Esophagus squamous epithelium (tissue), 5 donors: ENCODE data around the gene MEIOSIN. TPM values are rescaled to one million over a fixed set of nuclear protein-coding genes. Genes with fewer than 3 reads are reported as not detected.
A peak's percentile ranks its signal among the peaks of the same experiment; 100 is the strongest.

Source experiments
- DNase-seq: peaks from one replicate; lab custom pipeline; 2025; lab: John Stamatoyannopoulos, UW
- H3K27ac ChIP-seq, 4 donors: fragments of 200-600 bp; sonication (generic); one replicate each; pipeline ENCODE4 v1.5.1; 2016 to 2019; ENCODE audit warnings: mild to moderate bottlenecking in 1 of 4
- H3K27me3 ChIP-seq, 4 donors: fragments of 200-600 bp; sonication (generic); 1 replicate in 3 of 4; 2 replicates in 1 of 4; pipeline versions ENCODE4 v1.5.1 to v1.6.0; 2017 to 2021; ENCODE audit warnings: antibody characterized with exemption in 1 of 4
- H3K36me3 ChIP-seq, 3 donors: fragments of 200-600 bp; sonication (generic); one replicate each; pipeline ENCODE4 v1.5.1; 2016 to 2019
- H3K4me1 ChIP-seq, 3 donors: fragments of 200-600 bp; sonication (generic); one replicate each; pipeline ENCODE4 v1.5.1; 2017 to 2019
- H3K4me3 ChIP-seq, 4 donors: fragments of 200-600 bp; sonication (generic); 1 replicate in 3 of 4; 2 replicates in 1 of 4; pipeline ENCODE4 v1.5.1; 2016 to 2019; ENCODE audit warnings: mild to moderate bottlenecking in 2 of 4, moderate library complexity in 1 of 4
- H3K9me3 ChIP-seq, 3 donors: fragments of 200-600 bp; sonication (generic); one replicate each; pipeline ENCODE4 v1.5.1; 2016 to 2019
- CTCF ChIP-seq, 6 experiments: fragments of 450-650 bp in 4 of 6; fragments of 200-600 bp in 2 of 6; sonication (generic) in 2 of 6; IDR thresholded peaks; one replicate each; pipeline ENCODE4 v1.5.1; 2016 to 2019; ENCODE audit warnings: antibody characterized with exemption in 6 of 6, mild to moderate bottlenecking in 4 of 6, moderate library complexity in 4 of 6
- POLR2A ChIP-seq, 4 donors: fragments of 450-650 bp; IDR thresholded peaks; one replicate each; pipeline ENCODE4 v1.6.1; 2017; ENCODE audit warnings: antibody characterized with exemption in 4 of 4, mild to moderate bottlenecking in 4 of 4, moderate library complexity in 3 of 4
- WGBS, 2 donors: methylation state at CpG; one replicate each; pipeline ENCODE4 v1.1.5; 2018; 5-methylcytosine and 5-hydroxymethylcytosine counted together
- intact Hi-C: fragments of 100-400 bp; cut with DNase I; formaldehyde crosslinking; loops from one replicate; pipeline ENCODE4 v1.15.0; 2022
- total RNA-seq, 4 donors: library from RNA; depleted of rRNA; stranded (reverse); fragments of >200 nt; gene quantifications; one replicate each; pipeline ENCODE4 v1.1.0, GENCODE V29; 2016
- donor health status: DM: yes; HTN: yes; CAD: no.

The MEIOSIN gene
- total RNA-seq, 4 donors from 2014 or later = not detected

DNA sequence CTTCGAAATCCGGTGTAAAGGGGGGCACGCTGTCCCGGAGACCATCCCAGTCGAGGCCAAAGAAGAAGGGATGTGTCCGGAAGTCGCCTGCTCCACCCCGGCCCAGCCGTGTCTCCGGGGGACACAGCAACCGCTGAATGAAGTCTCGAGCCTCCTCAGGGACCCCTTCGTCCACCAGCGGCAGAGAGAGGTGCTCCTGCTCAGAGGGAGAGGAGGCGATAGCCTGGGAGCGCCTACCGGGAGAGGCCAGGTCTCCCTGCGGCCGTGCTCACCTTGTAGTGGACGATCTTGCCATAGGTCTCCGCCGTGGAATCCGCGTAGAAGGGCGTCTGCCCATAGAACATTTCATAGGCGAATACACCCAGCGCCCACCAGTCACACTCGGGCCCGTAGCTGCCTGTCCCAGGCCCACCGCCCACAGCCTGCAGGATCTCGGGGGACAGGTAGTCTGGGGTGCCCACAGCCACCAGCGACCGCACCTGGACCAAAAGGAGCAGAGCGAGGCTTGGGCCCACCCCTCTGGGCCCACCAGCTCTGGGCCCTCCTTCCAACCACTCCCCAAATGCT is 44.2 kb downstream of the MEIOSIN start:
- H3K4me3 ChIP-seq = no peak overlapping the region
- intact Hi-C loops = no loop called here

GRCh38 chr19:45778010-45778661 is 44.9 kb downstream of the MEIOSIN start:
- Histone ChIP-seq H3K27me3 (no peaks in the 10 kb centered on the region), H3K27ac (no peak overlapping the region), H3K4me3 (no peak overlapping the region), H3K9me3 (no peaks in the 10 kb centered on the region), H3K4me1 (peaks cover 43 to 52% (median 46%) of the 10 kb centered on the region in 3 donors), H3K36me3 (peaks cover 14 to 40% (median 15%) of the 10 kb centered on the region in 3 donors)
- TF ChIP-seq POLR2A (IDR thresholded peaks at IDR 0.05) = no peak
- TF ChIP-seq CTCF (IDR thresholded peaks at IDR 0.05) = no peak
- DNase-seq = no peak
- intact Hi-C loops = no loop called here
- WGBS, 2 donors = 86 to 92% methylated on average over 9 to 25 of the region's 28 CpGs

More for the DNA sequence above, 44.2 kb downstream of the MEIOSIN start:
- peaks cover 14 to 46% (median 15%) of the 10 kb centered on the region in 3 donors for H3K36me3 ChIP-seq
- 96 to 100% methylated on average over 1 to 4 of the region's 34 CpGs for WGBS, 2 donors
- TF ChIP-seq POLR2A (IDR thresholded peaks at IDR 0.05) = no peak
- TF ChIP-seq CTCF (IDR thresholded peaks at IDR 0.05) = no peak
- H3K27ac ChIP-seq = no peak overlapping the region
- no peaks in the 10 kb centered on the region for H3K27me3 ChIP-seq
- no peak for DNase-seq
- no peaks in the 10 kb centered on the region for H3K9me3 ChIP-seq
- peaks cover 37 to 45% (median 40%) of the 10 kb centered on the region in 3 donors for H3K4me1 ChIP-seq

DNA sequence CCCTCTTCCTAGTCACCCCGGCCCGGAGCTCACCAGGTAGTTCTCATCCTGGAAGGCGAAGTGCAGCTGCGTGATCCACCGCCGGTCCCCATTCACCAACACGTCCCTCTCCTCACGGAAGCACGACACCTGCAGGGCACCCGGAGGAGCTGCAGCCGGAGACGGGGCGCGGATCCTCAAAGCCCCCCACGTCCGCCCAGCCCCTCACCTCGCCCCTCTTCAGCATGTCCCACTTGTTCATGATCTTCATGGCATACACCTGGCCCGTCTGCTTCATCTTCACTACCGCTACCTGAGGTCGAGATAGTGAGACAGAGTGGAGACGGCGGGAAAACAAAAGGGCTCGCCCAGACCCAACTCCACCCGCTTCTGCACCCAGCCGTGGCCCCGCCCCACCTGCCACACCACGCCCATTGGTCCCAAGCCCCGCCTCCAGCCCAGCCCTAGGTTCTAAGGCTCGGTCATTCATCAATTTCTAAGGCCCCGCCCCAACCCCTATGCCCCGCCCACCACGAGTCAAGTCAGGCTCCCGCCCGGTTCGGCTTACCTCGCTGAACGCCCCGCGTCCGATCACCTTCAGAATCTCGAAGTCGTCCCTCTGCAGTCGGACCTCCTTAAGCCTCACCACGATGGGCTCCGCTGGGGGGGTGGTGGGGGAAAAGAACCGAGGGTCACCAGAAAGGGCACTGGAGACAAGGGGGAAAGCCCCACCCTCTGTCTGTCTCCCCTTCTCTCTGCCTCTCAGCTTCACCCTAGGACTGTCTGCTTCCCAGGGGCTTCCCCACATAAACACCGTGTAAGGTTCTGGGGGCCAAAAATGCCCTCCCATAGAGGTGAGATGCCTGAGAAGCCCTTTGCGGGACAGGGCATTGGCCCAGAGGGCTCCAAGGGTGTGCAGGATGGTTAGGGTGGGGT is 46.2 kb downstream of the MEIOSIN start:
- no peak for TF ChIP-seq POLR2A (IDR thresholded peaks at IDR 0.05)
- peak; percentile 71 to 87 (median 82) for TF ChIP-seq CTCF (IDR thresholded peaks at IDR 0.05)
- WGBS, 2 donors = 2 to 15% methylated on average over 9 to 37 of the region's 48 CpGs
- intact Hi-C loops = no loop called here
- no peaks in the 10 kb centered on the region for H3K9me3 ChIP-seq
- H3K27me3 ChIP-seq = no peaks in the 10 kb centered on the region
- H3K27ac ChIP-seq = peak overlapping the region; percentile 79 to 92 (median 89)
- peaks cover 51 to 65% (median 57%) of the 10 kb centered on the region in 3 donors for H3K4me1 ChIP-seq
- H3K36me3 ChIP-seq = peaks cover 14 to 31% (median 15%) of the 10 kb centered on the region in 3 donors
- peak overlapping the region; percentile 20 to 64 (median 56) for H3K4me3 ChIP-seq
- peak; percentile 55 for DNase-seq

- DNase-seq = no peak
- H3K27ac ChIP-seq = peak overlapping the region; percentile 79 to 92 (median 89)
- TF ChIP-seq CTCF (IDR thresholded peaks at IDR 0.05) (no peak), POLR2A (IDR thresholded peaks at IDR 0.05) (no peak)
- H3K4me3 ChIP-seq = peak overlapping the region; percentile 15 to 64 (median 56)
- H3K9me3 ChIP-seq = no peaks in the 10 kb centered on the region
- no peaks in the 10 kb centered on the region for H3K27me3 ChIP-seq
- intact Hi-C loops = no loop called here
- peaks cover 51 to 71% (median 58%) of the 10 kb centered on the region in 3 donors for H3K4me1 ChIP-seq
- 34 to 41% methylated on average over 4 of the region's 4 CpGs for WGBS, 2 donors
- H3K36me3 ChIP-seq = peaks cover 11 to 29% (median 14%) of the 10 kb centered on the region in 3 donors
Observed at GRCh38 chr19:45780146-45780447, 46.9 kb downstream of the MEIOSIN start.
